NCI-H2196 treated with DMSO at 0.1 percent for 48 hours (cell line): ENCODE results near the gene TASP1.
"Not testable (repeated sequence)": the region's sequence is repeated elsewhere in the genome, so short reads cannot be mapped to it uniquely, and the experiment has no call there.

Experiments
- DNase-seq: peaks from one replicate; lab custom pipeline; 2025; ENCODE audit not compliant: unreplicated experiment; lab: John Stamatoyannopoulos, UW

Gene TASP1

DNA sequence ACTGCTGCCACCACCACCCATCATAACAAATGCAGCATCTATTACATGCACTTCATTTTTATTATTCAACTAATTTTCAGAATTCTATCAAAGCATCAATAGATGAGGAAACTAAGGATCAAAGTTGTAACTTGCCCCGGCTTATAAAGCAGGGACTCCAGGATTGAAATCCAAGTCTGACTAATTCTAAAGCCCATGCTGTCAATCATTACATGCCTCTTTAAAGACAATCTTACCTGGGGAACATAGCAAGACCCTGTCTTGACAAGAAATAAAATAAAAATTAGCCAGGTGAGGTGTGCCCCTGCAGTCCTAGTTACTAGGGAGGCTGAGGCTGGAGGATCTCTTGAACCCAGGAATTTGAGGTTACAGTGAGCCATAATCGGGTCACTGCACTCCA, 235.3 kb downstream of the TASP1 start:
- no peak for DNase-seq

DNA sequence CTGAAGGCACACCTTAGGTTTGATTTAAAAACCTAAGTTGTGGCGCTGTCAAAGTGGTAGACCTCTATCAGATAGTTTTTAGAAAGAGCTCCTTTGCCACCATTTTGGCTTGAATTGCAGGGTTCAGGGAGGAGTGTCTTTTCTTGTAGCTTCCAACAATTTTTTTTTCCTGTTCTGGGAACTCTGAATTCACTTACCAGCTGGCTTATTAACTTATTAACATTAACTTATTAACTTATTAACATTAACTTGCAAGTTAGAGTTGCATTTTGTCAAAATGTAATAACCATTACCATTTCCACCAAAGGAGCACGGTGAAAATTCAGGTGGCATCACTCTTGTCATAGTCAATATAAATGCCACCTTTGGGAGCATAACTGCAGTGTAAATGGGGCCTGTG, 235.7 kb downstream of the TASP1 start:
- DNase-seq, result no peak

DNA sequence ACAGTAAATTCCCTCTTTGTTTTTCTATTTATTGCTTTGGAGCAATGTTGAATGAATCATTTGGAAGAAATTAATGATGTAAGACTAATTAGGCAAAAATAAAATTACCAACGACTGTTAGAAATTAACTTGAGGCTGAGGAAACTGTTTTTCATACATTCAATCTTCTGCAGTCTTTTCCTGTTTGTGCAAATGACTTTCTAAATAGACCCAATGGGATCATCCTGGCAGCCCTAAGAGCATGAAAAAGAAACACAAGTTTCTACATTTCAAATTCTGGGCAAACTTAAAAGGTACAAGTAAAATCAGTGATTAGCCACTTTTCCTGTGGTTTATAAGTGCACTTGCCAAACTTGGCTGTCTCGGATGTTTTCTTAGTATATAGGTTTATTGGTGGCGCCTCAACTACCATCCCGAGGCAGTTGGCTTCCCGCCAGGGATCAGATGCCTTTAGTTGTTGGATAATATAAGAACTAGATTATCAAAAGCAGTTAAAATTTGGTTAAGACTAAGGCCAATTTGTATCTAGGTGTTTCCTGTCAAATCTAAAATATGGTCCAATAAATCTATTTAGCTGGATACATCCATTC, 236.5 kb downstream of the TASP1 start:
- no peak for DNase-seq

DNA sequence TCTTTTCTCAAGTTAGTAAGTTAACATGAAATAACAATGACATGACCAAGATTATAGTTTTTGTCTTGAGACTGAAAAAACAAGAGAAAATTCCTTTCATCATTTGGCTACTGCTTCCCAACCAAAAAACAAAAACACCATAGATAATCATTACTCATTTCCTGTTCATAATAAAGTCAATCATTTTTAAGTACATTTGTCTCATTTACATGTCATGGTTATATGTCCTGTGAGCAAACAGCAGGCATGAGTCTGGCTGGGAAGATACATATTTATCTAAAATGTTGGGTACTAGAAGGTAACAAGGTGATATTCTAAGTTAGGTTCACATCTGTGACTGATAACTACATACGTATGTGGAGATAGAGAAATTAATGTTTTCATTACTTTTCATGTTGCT, 237.1 kb downstream of the TASP1 start:
- no peak for DNase-seq

DNA sequence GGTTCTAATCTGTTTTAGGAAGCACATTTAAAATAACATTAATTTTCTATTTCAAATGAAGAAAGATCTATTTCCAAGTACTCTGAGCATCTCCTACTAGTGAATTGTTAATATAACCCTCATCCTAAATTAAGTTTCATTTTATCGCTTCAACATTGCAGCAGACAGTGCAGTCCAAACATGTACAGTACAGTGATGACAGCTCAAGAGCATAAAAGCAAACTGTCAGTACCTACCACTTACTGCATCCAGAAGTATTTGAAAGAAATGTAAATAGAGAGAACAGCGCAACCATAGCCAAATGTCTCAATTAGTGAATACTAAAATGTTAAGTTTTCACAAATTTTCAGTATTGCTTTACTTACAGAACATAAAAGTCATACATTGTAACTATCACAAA, 238.3 kb downstream of the TASP1 start:
- DNase-seq, result no peak

DNA sequence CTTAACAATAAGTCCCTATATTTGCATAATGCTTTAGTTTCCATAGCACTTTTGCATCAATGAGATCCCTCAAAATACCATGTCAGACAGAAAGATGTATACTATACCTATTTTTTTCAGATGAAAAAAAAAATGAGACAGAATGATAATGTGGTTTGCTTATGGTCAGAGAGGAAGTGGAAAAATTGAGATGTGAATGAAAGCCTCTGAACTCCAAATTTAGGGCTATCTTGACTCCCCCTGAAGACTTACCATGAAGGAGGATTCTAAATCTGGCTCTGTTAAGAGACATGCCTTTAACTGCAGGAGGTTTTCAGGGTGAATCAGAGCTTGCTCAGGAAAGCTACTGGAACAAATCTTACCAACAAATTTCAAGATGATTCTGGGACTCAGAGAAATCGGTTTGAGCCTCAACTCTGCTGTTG, 241.4 kb downstream of the TASP1 start:
- no peak for DNase-seq

DNA sequence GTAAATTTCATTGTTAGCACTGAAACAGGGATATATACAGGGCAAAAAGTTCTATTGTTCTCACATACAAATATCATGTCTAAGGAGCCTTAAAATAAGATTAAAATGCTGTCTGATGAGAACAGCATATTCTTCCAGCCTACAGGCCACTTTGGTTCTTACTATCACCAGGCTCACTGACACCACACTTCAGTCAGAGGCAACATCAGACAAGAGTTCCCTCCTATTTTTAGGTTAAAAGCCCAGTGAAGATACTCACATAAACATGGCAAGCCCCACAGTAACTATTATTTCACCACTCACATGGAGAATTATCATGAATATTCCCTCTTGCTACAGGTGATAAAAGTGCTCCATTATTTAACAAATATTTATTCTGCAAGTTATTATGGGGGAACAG, 241.9 kb downstream of the TASP1 start:
- no peak for DNase-seq

DNA sequence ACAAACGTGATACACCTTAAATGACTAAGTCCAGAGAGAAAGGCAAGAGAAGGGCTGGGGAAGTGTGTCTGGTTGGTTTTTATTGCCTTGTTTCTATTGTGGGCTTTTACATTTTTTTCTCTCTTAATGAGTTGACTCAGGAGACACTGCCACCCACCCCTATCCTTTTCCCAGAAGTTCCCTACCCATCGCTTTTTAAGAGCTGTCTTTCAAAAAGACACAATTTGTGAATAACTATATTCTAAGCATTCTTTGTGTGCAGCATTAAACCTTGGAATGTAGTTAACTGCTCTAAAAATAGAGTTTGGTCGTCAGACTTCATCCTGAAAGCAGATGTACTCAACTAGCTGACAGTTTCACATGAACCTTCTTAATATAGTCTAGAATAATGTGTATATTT, 242.7 kb downstream of the TASP1 start:
- no peak for DNase-seq

DNA sequence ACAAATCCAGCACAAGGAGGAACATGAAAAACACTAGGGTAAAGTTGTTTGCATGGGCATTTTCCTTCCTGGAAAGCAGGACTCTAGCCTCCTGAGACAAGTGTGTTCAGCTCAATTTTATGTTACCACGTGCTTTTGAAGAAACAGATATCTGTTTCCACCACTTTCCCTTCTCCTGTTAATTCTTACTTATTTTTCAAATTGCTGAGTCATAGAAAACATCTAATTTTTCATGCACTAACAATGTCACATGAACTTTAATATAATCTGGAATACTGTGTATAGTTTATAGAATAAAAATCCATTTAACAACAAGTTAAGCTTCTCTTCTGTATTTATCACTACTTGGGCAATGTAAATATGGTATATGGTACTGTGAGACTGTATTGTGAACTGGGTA, 243.5 kb downstream of the TASP1 start:
- no peak for DNase-seq

DNA sequence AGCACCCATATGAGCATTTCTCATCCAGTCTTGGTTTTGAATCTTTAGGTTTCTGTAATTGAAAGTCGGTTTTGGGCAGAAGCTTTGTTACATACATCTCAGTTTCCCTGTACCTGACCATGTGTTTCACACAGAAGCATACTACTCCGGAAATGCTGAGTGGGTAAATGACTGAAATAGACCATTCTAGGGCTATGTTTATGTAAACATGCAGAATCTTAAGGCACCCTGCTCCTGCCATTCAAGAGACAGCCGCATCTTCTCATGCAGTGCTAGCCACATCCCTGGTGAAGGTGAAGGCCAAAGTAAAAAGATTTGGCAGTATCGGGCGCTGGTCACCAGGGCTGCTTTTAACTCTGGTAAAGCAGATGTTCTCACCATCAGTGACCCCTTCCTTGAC, 246.3 kb downstream of the TASP1 start:
- no peak for DNase-seq

DNA sequence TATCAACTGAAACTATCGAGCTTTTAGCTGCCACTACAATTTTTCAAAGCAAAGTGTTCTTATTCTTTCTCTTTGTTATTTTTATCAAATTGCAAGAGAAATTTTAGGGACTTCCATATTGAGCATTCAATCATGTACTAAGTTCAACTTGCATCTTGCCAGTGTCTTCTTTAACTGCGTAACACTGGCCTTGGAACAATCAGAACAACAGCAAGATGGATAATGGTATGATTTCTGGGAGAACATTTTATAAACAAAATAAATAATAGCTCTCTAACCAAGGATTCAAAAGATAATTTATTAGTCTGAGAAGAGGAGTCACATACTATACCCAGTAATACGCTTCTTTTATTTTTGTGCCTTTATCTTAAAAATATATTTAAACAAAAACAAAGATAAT, 249.6 kb downstream of the TASP1 start:
- DNase-seq, result no peak

DNA sequence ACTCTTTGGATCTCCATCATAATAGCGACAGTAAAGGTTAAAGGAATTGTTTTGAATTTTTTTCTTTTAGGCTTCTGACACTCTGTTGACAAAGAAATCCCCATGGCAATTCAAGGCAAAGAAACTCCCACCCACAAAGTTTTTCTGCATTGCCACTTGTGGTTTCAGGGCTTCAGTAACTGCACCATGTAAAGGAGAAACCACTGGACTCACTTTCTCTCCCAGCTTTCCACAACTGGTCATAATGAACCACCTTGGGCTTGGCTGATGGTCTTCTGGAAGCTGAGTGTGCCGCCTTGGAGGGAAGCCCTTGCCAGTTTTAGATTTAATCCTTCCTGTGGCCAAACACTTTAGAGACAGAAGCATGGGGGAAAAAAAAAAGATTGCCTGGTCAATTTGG, 254.6 kb downstream of the TASP1 start:
- DNase-seq, result no peak

DNA sequence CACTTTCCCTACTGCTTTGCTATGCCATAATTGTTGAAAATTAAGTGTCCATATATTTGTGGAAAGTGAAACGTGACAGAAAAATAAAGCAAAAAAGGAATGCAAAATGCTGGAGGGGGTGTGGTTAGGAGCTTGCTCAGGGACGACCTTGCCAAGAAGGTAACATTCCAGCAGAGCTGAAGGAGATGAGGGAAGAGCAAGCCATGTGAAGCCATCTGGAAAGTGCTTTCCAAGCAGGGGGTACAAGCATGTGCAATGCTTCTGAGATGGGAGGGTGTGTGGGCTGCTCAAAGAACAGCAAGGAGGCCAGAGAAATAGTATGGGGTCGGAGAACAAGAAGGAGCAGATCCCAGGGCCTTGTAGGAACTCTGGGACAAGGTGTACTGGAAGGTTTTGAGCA, 255.9 kb downstream of the TASP1 start:
- no peak for DNase-seq

DNA sequence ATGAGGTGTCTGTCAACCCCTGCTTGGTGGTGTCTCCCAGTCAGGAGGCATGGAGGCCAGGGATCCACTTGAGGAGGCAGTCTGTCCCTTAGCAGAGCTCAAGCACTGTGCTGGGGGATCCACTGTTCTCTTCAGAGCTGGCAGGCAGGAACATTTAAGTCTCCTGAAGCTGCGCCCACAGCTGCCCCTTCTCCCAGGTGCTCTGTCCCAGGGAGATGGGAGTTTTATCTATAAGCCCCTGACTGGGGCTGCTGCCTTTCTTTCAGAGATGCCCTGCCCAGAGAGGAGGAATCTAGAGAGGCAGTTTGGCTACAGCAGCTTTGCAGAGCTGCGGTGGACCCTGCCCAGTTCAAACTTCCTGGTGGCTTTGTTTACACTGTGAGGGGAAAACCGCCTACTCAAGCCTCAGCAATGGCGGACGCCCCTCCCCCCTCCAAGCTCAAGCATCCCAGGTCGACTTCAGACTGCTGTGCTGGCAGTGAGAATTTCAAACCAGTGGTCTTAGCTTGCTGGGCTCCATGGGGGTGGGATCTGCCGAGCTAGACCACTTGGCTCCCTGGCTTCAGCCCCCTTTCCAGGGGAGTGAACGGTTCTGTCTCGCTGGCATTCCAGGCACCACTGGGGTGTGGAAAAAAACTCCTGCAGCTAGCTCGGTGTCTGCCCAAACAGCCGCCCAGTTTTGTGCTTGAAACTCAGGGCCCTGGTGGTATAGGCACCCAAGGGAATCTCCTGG, 258.1 kb downstream of the TASP1 start:
- not testable (repeated sequence) for DNase-seq

DNA sequence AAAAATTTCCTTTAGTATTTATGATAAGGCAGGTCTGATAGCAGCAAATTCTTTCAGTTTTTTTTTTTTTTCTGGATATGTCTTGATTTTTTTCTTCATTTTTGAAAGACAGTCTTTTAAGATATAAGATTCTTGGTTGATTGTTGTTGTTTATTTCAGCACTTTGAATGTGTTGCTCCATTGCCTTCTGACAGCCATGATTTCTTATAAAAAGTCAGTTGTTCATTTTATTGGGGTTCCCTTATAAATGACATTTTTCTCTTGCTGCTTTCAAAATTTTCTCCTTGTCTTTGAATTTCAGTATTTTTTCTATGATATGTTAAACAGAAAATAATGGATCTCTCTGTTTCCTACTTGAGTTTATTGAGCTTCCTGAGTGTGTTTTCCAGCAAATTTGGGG, 265.3 kb downstream of the TASP1 start:
- DNase-seq, result no peak

DNA sequence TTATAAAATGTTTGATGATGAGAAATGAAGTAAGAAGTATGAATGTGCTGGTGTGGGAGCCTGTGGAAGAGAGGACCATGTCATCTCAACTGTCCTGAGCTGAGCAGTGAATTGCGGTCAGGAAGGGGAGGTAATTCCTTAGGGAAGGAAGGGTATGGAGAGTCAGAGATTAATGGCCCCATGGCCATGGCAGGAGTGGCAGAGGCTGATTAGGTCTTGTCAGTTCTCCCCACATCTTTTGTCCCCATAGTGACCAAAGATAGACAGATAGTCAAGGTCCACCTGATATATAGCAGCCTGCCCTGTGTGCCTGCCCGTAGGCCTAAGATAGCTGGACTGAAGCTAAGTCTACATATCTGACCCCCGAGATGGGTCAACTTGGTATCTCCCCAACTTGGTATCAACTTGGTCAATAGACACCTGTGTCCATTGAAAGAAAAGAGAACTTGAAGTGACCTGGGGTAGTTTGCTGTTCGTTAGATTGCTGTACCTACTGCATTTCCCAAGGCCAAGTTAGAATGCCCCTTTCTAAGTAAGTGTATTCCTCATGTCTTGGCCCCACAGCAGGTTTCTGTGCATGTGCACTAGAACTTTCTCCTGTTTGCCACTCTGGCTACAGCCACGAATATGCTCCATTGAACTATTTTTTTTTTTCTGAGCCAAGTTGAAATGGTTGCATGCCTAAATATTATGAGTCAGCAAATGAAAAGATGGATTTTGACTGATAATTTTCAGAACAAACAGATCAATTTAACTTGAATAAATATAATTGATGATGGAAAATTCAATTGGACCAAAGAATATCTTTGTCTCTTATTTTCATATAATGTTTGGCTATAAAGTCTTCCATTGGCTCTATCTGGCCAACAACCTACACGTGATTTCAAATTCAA, 274.2 kb downstream of the TASP1 start:
- DNase-seq, result no peak

DNA sequence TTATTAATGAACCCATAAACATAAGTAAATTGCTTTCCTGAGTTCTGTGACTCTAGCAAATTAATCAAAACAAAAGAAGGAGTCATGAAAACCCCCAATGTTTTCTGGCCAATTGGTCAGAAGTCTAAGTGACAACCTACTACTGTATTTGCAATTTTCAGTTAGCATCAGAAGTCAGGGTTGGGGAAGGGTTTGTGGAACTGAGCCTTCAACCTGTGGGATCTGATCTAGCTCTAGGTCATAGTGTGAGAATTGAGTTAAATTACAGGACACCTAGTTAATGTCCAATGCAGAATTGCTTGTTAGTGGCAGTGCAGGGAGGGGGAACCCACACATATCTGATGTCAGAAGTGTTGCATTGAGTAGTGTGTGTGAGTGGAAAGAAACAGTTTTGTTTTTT, 275.3 kb downstream of the TASP1 start:
- no peak for DNase-seq

DNA sequence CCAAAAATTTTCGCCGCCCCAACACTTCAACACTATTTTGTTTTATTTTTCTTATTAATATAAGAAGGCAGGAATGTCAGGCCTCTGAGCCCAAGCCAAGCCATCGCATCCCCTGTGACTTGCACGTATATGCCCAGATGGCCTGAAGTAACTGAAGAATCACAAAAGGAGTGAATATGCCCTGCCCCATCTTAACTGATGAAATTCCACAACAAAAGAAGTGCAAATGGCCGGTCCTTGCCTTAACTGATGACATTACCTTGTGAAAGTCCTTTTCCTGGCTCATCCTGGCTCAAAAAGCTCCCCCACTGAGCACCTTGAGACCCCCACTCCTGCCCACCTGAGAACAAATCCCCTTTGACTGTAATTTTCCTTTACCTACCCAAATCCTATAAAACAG, 276.6 kb downstream of the TASP1 start:
- DNase-seq, result not testable (repeated sequence)

DNA sequence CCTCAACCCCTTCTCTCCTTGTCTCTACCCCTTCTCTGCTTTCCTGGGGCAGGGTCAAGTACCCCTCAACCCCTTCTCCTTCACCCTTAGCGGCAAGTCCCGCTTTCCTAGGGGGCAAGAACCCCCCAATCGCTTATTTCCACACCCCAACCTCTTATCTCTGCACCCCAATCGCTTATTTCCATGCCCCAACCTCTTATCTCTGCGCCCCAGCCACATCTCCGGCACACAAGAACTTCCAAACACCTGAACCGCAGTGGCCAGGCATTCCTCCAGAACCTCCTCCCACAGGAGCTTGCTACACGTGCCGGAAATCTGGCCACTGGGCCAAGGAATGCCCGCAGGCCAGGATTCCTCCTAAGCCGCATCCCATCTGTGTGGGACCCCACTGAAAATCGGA, 279.8 kb downstream of the TASP1 start:
- DNase-seq, result not testable (repeated sequence)

DNA sequence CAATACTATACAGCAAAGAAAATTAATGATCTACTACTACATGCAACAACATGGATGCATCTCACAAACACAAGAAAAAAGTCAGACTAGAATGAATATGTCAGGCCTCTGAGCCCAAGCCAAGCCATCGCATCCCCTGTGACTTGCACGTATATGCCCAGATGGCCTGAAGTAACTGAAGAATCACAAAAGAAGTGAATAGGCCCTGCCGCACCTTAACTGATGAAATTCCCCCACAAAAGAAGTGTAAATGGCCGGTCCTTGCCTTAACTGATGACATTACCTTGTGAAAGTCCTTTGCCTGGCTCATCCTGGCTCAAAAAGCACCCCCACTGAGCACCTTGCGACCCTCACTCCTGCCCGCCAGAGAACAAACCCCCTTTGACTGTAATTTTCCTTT, 280.9 kb downstream of the TASP1 start:
- not testable (repeated sequence) for DNase-seq

DNA sequence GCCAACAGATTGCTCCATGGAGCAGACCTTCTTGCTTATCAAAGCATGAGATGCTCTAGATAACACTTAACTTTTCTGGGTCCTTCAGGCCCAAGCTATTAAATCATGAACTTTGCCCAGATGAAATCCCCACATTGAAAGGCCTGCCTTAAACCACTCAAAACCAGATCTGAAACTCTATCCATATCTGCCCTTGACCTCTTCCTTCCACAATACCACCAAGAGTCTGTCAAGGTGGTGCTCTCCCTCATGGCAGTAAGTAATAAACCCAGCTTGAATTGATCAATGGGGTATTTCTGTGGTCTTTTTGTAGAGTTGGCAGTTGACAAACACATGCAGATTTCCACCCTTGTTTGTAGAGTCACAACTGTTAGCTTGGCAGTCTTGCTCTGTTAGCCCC, 282.1 kb downstream of the TASP1 start:
- no peak for DNase-seq

DNA sequence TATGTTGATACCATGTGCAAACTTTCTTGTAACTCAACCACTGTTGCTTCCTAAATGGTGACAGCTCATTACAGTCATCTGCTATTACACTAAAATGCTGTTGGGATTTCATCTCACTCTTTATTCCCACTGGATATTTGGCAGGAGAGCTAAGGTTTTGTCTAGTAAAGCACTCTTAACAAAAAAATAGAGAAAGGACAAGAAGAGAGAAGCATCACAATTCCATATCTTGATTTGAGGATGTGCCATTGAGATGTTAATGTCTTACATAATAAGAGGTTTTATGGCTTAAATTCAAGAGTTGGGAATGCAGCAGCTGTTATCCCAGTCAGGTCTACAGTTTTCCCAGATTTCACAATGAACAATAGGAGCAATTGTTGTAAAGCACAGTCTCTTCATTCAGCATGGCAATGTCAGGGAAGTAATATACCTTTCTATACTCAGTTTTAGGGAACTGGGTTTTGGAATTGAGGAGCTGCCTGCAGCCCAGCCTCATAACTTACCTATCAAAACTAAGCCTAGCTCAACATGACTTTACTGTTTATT, 282.7 kb downstream of the TASP1 start:
- no peak for DNase-seq
